A673 (cell line): ENCODE data around the gene LMF2. TPM values are rescaled to one million over a fixed set of nuclear protein-coding genes. Genes with fewer than 3 reads are reported as not detected.
"Not testable (repeated sequence)": the region's sequence is repeated elsewhere in the genome, so short reads cannot be mapped to it uniquely, and the experiment has no call there.

ENCODE experiments used
- BruUV-seq: library from RNA; stranded (reverse); fragments of 400-500 nt; replicated peaks from 2 replicates; lab custom pipeline; 2021; lab: Mats Ljungman, UMichigan
- CTCF ChIA-PET: fragments of 300-600 bp; sonication (Branson Sonifier 250); formaldehyde crosslinking; loops from one replicate; lab custom pipeline; 2022; ENCODE audit warnings: antibody characterized with exemption; lab: Charles Lee
- POLR2A ChIA-PET: fragments of 300-600 bp; sonication (Branson Sonifier 250); formaldehyde crosslinking; loops from one replicate; lab custom pipeline; 2022; ENCODE audit warnings: antibody characterized with exemption; ENCODE audit not compliant: low non-redundant PET; lab: Charles Lee
- DNase-seq: peaks from one replicate; pipeline ENCODE4 v3.0.0-alpha.2; 2015; ENCODE audit warnings: low spot score
- H3K27ac ChIP-seq: fragments of 200-600 bp; sonication (generic); 2 replicates; pipeline ENCODE4 v1.5.1; 2016; ENCODE audit warnings: mixed run types, low read depth, mild to moderate bottlenecking, mixed read lengths, antibody characterized with exemption, low read length; ENCODE audit not compliant: poor library complexity, severe bottlenecking
- H3K27me3 ChIP-seq: fragments of 200-600 bp; sonication (generic); replicated peaks from 2 replicates; pipeline ENCODE4 v1.6.1; 2017; ENCODE audit warnings: mixed run types, low read depth, mild to moderate bottlenecking, mixed read lengths, antibody characterized with exemption, low read length; ENCODE audit not compliant: insufficient read depth, poor library complexity
- H3K36me3 ChIP-seq: fragments of 200-600 bp; sonication (generic); 2 replicates; pipeline ENCODE4 v1.6.1; 2016; ENCODE audit warnings: mixed run types, mild to moderate bottlenecking, mixed read lengths, antibody characterized with exemption, low read length; ENCODE audit not compliant: insufficient read depth, poor library complexity, severe bottlenecking
- H3K4me1 ChIP-seq: fragments of 200-600 bp; sonication (generic); 2 replicates; pipeline ENCODE4 v1.6.1; 2017; ENCODE audit warnings: mixed run types, mild to moderate bottlenecking, mixed read lengths, antibody characterized with exemption, low read length; ENCODE audit not compliant: insufficient read depth, poor library complexity, severe bottlenecking
- H3K4me3 ChIP-seq: fragments of 200-600 bp; sonication (generic); 2 replicates; pipeline ENCODE4 v1.5.1; 2016; ENCODE audit warnings: low read depth, mixed run types, mild to moderate bottlenecking, mixed read lengths, low read length; ENCODE audit not compliant: poor library complexity, severe bottlenecking
- H3K9me3 ChIP-seq: fragments of 200-600 bp; sonication (generic); 2 replicates; pipeline ENCODE4 v1.6.1; 2016; ENCODE audit warnings: mixed run types, low read depth, mild to moderate bottlenecking, mixed read lengths, antibody characterized with exemption, low read length; ENCODE audit not compliant: poor library complexity, severe bottlenecking
- CTCF ChIP-seq: fragments of 300-800, 200-600 bp; sonication (generic); conservative IDR thresholded peaks from 2 replicates; pipeline ENCODE4 v1.5.1; 2017; ENCODE audit warnings: low read depth, mild to moderate bottlenecking, antibody characterized with exemption, low read length, moderate library complexity, mixed read lengths
- EZH2 ChIP-seq: fragments of 200-600 bp; sonication (generic); IDR thresholded peaks from 2 replicates; pipeline ENCODE4 v1.6.1; 2017; ENCODE audit warnings: borderline replicate concordance, low read depth, mild to moderate bottlenecking, mixed read lengths, antibody characterized with exemption, low read length; ENCODE audit not compliant: poor library complexity, severe bottlenecking
- intact Hi-C: fragments of 100-400 bp; cut with micrococcal nuclease; formaldehyde crosslinking; loops from one replicate; pipeline ENCODE4 v1.10.0; 2022; ENCODE audit not compliant: unreplicated experiment
- total RNA-seq: library from RNA; stranded (reverse); gene quantifications from 2 replicates; pipeline ENCODE4 v1.2.3, GENCODE V29; 2021

Gene LMF2
- total RNA-seq, 1 experiment from 2014 or later, result 79.2 TPM

- ChIA-PET CTCF (interaction anchor here (1.4 kb wide), 1 partner anchor 9 kb away, joined by 13 read pairs; the partner anchor contains the start of gene SCO2), POLR2A (no interaction called here)
- no peak overlapping the region for H3K27ac ChIP-seq
- no peaks in the 10 kb centered on the region for H3K36me3 ChIP-seq
- no peak for DNase-seq
- no peak for TF ChIP-seq EZH2
- TF ChIP-seq CTCF, result no peak
- intact Hi-C loops, result no loop called here
- BruUV-seq, result no TSS peak
- H3K4me1 ChIP-seq, result peaks cover 23% of the 10 kb centered on the region
- H3K4me3 ChIP-seq, result no peak overlapping the region
- no peaks in the 10 kb centered on the region for H3K9me3 ChIP-seq
- H3K27me3 ChIP-seq, result peaks cover 18% of the 10 kb centered on the region
These were observed 27.6 kb upstream of the LMF2 start for GRCh38 chr22:50535113-50535512.

GRCh38 chr22:50533856-50534711, 26.6 kb upstream of the LMF2 start:
- H3K4me3 ChIP-seq, BruUV-seq, CTCF ChIA-PET, intact Hi-C loops, H3K27ac ChIP-seq, DNase-seq, POLR2A ChIA-PET, H3K36me3 ChIP-seq, H3K9me3 ChIP-seq: not testable (repeated sequence)
- peaks cover 23% of the 10 kb centered on the region for H3K27me3 ChIP-seq
- peaks cover 17% of the 10 kb centered on the region for H3K4me1 ChIP-seq

GRCh38 chr22:50532824-50533796, 25.6 kb upstream of the LMF2 start:
- CTCF ChIA-PET, result no interaction called here
- Histone ChIP-seq H3K36me3 (no peaks in the 10 kb centered on the region), H3K9me3 (no peaks in the 10 kb centered on the region), H3K4me1 (peaks cover 17% of the 10 kb centered on the region), H3K27me3 (peaks cover 23% of the 10 kb centered on the region), H3K4me3 (no peak overlapping the region), H3K27ac (no peak overlapping the region)
- no TSS peak for BruUV-seq
- TF ChIP-seq EZH2 (no peak), CTCF (no peak)
- POLR2A ChIA-PET, result no interaction called here
- intact Hi-C loops, result no loop called here
- DNase-seq, result no peak
